Mucosa of descending colon (tissue), 3 donors: ENCODE measurements around the gene MKLN1. TPM values are rescaled to one million over a fixed set of nuclear protein-coding genes. Genes with fewer than 3 reads are reported as not detected.
"Not testable (repeated sequence)": the region's sequence is repeated elsewhere in the genome, so short reads cannot be mapped to it uniquely, and the experiment has no call there.

ENCODE experiments used
- ATAC-seq: fragments of 200-7000 bp; cut with Tn5 transposase; one replicate; pipeline ENCODE4 v1.9.1; 2020; ENCODE audit warnings: mild to moderate bottlenecking, moderate library complexity
- DNase-seq, 3 donors: peaks; one replicate each; pipeline ENCODE4 v3.0.0-alpha.2; 2020
- H3K36me3 ChIP-seq: fragments of 200-600 bp; one replicate; pipeline ENCODE4 v1.8.0; 2021; ENCODE audit warnings: low read depth, mild to moderate bottlenecking
- H3K4me1 ChIP-seq: fragments of 200-600 bp; one replicate; pipeline ENCODE4 v1.8.0; 2021; ENCODE audit warnings: low read depth, mild to moderate bottlenecking
- H3K4me3 ChIP-seq: fragments of 200-600 bp; one replicate; pipeline ENCODE4 v1.8.0; 2021; ENCODE audit warnings: mild to moderate bottlenecking
- H3K9me3 ChIP-seq: fragments of 200-600 bp; one replicate; pipeline ENCODE4 v1.8.0; 2021; ENCODE audit warnings: mild to moderate bottlenecking
- CTCF ChIP-seq: fragments of 200-600 bp; IDR thresholded peaks from one replicate; pipeline ENCODE4 v1.8.0; 2022; ENCODE audit warnings: antibody characterized with exemption, mild to moderate bottlenecking
- intact Hi-C, 2 donors: fragments of 100-400 bp; cut with DNase I in 1 of 2; cut with micrococcal nuclease in 1 of 2; formaldehyde crosslinking; loops; one replicate each; pipeline versions ENCODE4 v1.11.0 to v1.11.1; 2022; cut with DNase I, micrococcal nuclease
- total RNA-seq, 3 donors: library from RNA; stranded (reverse); fragmentation: NEBNext Ultra II Directional in 2 of 3; extraction: Animal tissue kit (Norgen Biotek cat#: 25700) in 2 of 3; gene quantifications; one replicate each; pipeline versions ENCODE4 v1.2.1 to v1.2.4, GENCODE V29; 2021 to 2023
- donor health status: DM: no; HTN: no; CAD: no; lungs with moderate emphysema.
- donor health status: DM: no; HTN: no; CAD: no.
- donor health status: DM: no; HTN: yes; CAD: no.

The MKLN1 gene
- total RNA-seq, 3 donors from 2014 or later: 41.5 to 66.1 (median 47.1) TPM

GRCh38 chr7:131327049-131327625, 539 bp upstream of the MKLN1 start:
- intact Hi-C loops: no loop called here
- ATAC-seq (peak; percentile 64), DNase-seq (peak in 1 of 3 donors; percentile 68)
- Histone ChIP-seq H3K4me1 (peaks cover 26% of the 10 kb centered on the region), H3K9me3 (no peaks in the 10 kb centered on the region), H3K4me3 (peak overlapping the region; percentile 94), H3K36me3 (no peaks in the 10 kb centered on the region)
- TF ChIP-seq CTCF: no peak

- DNase-seq (no peak), ATAC-seq (peak; percentile 34)
- Histone ChIP-seq H3K9me3 (no peaks in the 10 kb centered on the region), H3K4me1 (peaks cover 26% of the 10 kb centered on the region), H3K4me3 (peak overlapping the region; percentile 94), H3K36me3 (no peaks in the 10 kb centered on the region)
- TF ChIP-seq CTCF: no peak
- intact Hi-C loops: no loop called here
Measured at GRCh38 chr7:131328377-131329175, 900 bp downstream of the MKLN1 start.

- no peak for ATAC-seq
- no peak overlapping the region for H3K4me3 ChIP-seq
- intact Hi-C loops: no loop called here
- H3K4me1 ChIP-seq: peaks cover 26% of the 10 kb centered on the region
- no peaks in the 10 kb centered on the region for H3K36me3 ChIP-seq
- H3K9me3 ChIP-seq: no peaks in the 10 kb centered on the region
- DNase-seq: peak in 1 of 3 donors; percentile 15
- TF ChIP-seq CTCF: no peak
Measured at GRCh38 chr7:131329176-131329570, 1.5 kb downstream of the MKLN1 start.

GRCh38 chr7:131330299-131330698, 2.6 kb downstream of the MKLN1 start:
- ATAC-seq: no peak
- Histone ChIP-seq H3K9me3 (peaks cover under 1% of the 10 kb centered on the region), H3K4me3 (no peak overlapping the region), H3K4me1 (peaks cover 26% of the 10 kb centered on the region), H3K36me3 (no peaks in the 10 kb centered on the region)
- no peak for TF ChIP-seq CTCF
- no peak for DNase-seq
- intact Hi-C loops: no loop called here

- Histone ChIP-seq H3K4me1 (peaks cover 22% of the 10 kb centered on the region), H3K9me3 (peaks cover 13% of the 10 kb centered on the region), H3K36me3 (no peaks in the 10 kb centered on the region), H3K4me3 (no peak overlapping the region)
- no peak for DNase-seq
- ATAC-seq: no peak
- TF ChIP-seq CTCF: no peak
- intact Hi-C loops: no loop called here
Measured at GRCh38 chr7:131331806-131332205, 4.1 kb downstream of the MKLN1 start.

GRCh38 chr7:131332729-131333128, 5.1 kb downstream of the MKLN1 start:
- Histone ChIP-seq H3K4me1 (peaks cover 21% of the 10 kb centered on the region), H3K9me3 (peaks cover 22% of the 10 kb centered on the region)
- ATAC-seq, intact Hi-C loops, H3K4me3 ChIP-seq, DNase-seq, H3K36me3 ChIP-seq: not testable (repeated sequence)
